GM18507 (cell line): Measurements from ENCODE around the gene SLC35E4.
"Not testable (repeated sequence)": the region's sequence is repeated elsewhere in the genome, so short reads cannot be mapped to it uniquely, and the experiment has no call there.

Experiments
- DNase-seq: peaks from one replicate; pipeline ENCODE4 v3.0.0; 2011; ENCODE audit warnings: low read depth; ENCODE audit not compliant: insufficient read length; ENCODE audit errors: extremely low spot score
- FAIRE-seq: peaks from 2 replicates; lab custom pipeline; 2011; peaks lifted over from hg19 to GRCh38; lab: Jason Lieb, UNC

Gene SLC35E4

GRCh38 chr22:30609260-30610185 is 26.1 kb upstream of the SLC35E4 start:
- peak; percentile 93 for FAIRE-seq
- DNase-seq = peak; percentile 40

DNA sequence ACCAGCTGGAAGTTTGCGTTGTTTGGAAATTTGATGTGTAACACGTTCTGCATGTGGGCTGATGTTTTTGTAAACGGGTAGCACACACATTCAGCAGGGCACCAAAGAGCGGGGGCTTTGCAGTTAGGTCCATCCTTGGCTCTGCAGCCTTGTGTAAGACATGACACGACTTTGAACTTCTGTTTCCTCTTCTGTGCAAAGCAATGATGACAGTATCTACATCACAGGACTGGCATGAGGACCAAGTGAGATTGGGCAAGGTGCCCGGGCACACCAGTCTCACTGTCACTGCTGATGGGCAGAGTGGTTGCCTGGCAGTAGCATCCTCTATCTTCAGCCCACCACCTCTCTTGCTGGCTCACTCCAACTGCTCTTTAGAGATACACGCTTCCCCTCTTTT is 25.3 kb upstream of the SLC35E4 start:
- DNase-seq (no peak), FAIRE-seq (no peak)

DNA sequence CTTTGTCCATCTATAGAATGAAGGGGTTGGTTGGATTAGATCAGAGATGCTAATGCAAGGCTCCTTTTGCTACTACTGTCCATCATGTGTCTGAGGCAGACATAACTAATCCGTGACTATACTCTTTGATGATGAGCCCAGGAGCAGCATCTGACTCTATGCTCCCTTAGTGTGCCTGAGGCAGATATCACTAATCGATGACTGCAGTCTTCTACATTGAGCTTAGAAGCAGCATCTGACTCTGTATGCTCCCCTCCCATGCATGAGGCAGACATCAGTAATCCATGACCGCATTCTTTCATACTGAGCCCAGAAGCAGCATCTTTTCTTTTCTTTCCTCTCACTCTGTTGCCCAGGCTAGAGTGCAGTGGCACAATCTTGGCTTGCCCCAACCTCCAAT is 24.4 kb upstream of the SLC35E4 start:
- FAIRE-seq (no peak), DNase-seq (no peak)

DNA sequence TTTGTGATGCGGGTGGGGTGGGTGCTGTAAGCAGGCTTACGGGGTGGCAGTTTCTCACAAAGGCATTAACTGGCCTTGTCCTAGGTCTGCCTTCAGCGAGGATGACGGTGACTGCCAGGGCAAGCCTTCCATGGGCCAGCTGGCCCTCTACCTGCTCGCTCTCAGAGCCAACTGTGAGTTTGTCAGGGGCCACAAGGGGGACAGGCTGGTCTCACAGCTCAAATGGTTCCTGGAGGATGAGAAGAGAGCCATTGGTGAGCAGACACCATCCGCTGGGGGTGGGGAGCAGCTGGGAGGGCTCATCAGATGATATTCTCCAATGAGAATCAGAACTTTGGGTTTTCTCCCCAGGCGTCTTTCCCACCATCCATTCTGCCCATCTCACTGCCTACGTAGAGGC is 22.8 kb upstream of the SLC35E4 start:
- DNase-seq (no peak), FAIRE-seq (no peak)

DNA sequence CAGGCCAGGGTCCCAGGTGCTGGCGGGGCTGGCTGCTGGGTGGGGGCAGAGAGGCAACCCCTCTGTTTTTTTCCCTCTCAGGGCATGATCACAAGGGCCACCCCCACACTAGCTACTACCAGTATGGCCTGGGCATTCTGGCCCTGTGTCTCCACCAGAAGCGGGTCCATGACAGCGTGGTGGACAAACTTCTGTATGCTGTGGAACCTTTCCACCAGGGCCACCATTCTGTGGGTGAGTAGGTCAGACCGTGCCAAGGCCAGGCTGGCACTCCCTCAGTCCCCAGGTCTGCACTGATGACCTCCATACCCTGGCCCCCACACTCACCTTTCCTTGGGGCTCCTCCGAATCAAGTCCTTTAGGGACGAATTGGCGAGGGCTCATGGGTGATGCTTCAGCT is 21.3 kb upstream of the SLC35E4 start:
- no peak for FAIRE-seq

DNA sequence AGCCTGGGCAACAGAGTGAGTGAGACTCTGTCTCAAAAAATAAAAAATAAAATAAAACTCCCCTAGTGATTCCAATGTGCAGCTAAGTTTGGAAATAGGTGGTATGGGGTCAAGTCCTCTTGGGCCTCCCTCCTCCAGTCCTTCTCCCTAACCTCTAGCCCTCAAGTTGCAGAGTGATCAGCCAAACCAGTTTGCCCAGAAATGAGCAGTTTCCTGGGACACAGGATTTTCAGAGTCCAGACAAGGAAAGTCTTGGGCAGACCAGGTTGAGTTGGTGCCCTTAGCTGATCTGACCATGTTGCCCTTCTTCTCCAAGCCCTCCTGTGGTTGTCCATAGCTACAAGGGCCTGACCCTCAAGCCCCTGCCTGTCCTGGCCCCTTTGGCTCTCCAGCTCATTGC is 20.7 kb upstream of the SLC35E4 start:
- FAIRE-seq = no peak
- DNase-seq = no peak

More for the DNA sequence above, 21.3 kb upstream of the SLC35E4 start:
- DNase-seq = no peak

GRCh38 chr22:30615543-30615954 is 20.0 kb upstream of the SLC35E4 start:
- DNase-seq = no peak
- no peak for FAIRE-seq

GRCh38 chr22:30617819-30618218 is 17.8 kb upstream of the SLC35E4 start:
- no peak for FAIRE-seq

DNA sequence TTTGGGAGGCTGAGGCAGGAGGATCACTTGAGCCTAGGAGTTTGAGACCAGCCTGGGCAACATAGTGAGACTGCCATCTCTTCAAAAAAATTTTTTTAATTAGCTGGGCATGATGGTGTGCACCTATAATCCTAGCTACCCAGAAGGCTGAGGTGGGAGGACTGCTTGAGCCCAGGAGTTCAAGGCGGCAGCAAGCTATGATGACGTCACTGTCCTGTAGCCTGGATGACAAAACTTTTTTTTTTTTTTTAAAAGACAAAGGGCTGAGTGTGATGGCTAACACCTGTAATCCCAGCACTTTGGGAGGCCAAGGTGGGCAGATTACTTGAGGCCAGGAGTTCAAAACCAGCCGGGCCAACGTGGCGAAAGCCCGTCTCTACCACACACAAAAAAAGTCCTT is 15.7 kb upstream of the SLC35E4 start:
- FAIRE-seq, DNase-seq: not testable (repeated sequence)

More at GRCh38 chr22:30617819-30618218, 17.8 kb upstream of the SLC35E4 start:
- no peak for DNase-seq

DNA sequence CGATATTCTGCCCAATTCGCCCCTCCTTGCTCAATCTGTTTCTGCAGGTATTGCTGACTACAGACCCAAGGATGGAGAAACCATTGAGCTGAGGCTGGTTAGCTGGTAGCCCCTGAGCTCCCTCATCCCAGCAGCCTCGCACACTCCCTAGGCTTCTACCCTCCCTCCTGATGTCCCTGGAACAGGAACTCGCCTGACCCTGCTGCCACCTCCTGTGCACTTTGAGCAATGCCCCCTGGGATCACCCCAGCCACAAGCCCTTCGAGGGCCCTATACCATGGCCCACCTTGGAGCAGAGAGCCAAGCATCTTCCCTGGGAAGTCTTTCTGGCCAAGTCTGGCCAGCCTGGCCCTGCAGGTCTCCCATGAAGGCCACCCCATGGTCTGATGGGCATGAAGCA is 9.2 kb upstream of the SLC35E4 start:
- DNase-seq = no peak
- no peak for FAIRE-seq

- FAIRE-seq = no peak
- no peak for DNase-seq
These were observed 8.1 kb upstream of the SLC35E4 start for GRCh38 chr22:30627471-30627870.

GRCh38 chr22:30628491-30628890 is 7.1 kb upstream of the SLC35E4 start:
- DNase-seq (no peak), FAIRE-seq (no peak)

GRCh38 chr22:30631469-30631868 is 4.1 kb upstream of the SLC35E4 start:
- DNase-seq = not testable (repeated sequence)

DNA sequence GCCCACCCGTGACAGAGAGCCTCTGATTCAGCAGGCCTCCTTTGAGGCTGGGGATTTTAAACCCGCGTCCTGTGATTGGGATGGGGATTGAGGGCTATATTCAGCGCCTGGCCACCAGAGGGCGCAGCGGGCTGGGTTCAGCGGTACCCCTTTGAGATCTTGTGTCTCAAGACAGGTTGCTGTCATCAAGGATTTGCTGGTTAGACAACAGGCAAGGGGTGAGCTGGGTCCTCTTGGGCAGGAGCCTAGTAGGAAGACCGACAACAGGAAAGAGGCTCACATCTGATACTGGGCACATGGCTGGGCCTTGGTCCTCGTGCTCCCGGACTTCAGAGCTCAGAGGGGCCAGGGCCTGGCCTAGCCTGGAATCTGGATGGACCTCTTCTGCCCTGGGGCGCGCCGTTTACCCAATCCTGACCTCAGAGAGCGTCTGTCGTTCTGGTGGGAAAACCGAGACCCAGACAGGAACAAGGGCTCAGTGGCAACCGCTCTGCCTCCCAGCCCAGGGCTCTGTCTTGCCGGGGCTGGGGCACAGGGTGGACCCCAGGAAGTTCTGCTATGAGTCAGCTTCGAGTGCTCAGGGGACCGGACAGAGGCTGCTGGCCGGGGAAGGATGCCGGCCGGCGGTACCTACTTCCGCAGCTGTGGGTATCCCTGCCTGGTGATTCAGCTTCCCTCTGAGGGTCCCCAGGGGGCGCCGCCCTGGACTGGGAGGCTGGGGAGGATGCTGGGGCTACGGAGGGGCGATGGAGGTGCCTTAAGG is 929 bp upstream of the SLC35E4 start:
- DNase-seq (peak; percentile 88), FAIRE-seq (peak; percentile 94)

More at GRCh38 chr22:30631469-30631868, 4.1 kb upstream of the SLC35E4 start:
- FAIRE-seq = not testable (repeated sequence)

DNA sequence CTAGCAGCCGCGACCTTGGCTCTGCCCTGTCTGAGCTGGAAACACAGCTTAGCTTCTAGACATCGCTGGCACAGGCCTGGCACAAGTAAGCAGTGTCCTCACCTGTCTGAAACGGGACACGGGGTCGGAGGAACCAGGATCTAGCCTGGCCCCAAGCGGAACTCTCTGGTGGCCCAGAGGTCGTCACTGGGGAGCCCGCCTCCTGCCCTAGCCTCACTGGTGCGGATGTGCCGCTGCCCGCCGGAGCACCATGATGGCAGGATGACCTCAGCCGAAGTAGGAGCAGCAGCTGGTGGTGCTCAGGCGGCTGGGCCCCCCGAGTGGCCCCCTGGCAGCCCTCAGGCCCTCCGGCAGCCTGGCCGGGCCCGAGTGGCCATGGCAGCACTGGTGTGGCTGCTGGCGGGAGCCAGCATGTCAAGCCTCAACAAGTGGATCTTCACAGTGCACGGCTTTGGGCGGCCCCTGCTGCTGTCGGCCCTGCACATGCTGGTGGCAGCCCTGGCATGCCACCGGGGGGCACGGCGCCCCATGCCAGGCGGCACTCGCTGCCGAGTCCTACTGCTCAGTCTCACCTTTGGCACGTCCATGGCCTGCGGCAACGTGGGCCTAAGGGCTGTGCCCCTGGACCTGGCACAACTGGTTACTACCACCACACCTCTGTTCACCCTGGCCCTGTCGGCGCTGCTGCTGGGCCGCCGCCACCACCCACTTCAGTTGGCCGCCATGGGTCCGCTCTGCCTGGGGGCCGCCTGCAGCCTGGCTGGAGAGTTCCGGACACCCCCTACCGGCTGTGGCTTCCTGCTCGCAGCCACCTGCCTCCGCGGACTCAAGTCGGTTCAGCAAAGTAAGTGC is 871 bp downstream of the SLC35E4 start:
- FAIRE-seq (no peak), DNase-seq (no peak)

GRCh38 chr22:30637701-30638114 is 2.1 kb downstream of the SLC35E4 start:
- FAIRE-seq = no peak
- no peak for DNase-seq

- DNase-seq (no peak), FAIRE-seq (no peak)
These were observed 4.8 kb downstream of the SLC35E4 start for GRCh38 chr22:30640361-30640760.

- FAIRE-seq = no peak
- DNase-seq = no peak
These were observed 5.4 kb downstream of the SLC35E4 start for GRCh38 chr22:30640839-30641430.
